HG03025 (cell line): ENCODE data around the gene DDX23.
"Not testable (repeated sequence)": the region's sequence is repeated elsewhere in the genome, so short reads cannot be mapped to it uniquely, and the experiment has no call there.

Experiments
- ATAC-seq: cut with Tn5 transposase; IDR thresholded peaks from one replicate; pipeline ENCODE4 v1.9.1; 2021; ENCODE audit warnings: mild to moderate bottlenecking, moderate library complexity; ENCODE audit not compliant: unreplicated experiment, low FRiP score

DDX23 gene

DNA sequence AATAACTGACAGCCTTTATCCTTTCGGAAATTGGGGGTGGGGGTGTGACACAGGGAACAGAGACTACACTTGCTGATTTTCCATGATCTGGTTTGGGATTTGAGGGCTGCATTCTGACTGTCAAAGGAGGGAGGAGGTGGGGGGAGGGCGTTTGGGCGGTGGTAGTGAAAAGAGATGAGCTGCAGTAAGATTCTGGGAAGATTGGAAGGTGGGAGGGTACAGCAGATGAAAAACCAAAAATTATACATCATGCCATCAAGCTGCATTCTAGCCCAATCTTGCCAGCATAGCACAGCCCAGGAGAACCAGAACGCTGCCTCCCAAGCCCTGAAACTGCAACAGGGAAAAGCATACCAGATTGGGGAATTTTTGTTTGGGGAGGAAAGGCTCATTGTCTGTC is 11.3 kb upstream of the DDX23 start:
- ATAC-seq, result no peak

DNA sequence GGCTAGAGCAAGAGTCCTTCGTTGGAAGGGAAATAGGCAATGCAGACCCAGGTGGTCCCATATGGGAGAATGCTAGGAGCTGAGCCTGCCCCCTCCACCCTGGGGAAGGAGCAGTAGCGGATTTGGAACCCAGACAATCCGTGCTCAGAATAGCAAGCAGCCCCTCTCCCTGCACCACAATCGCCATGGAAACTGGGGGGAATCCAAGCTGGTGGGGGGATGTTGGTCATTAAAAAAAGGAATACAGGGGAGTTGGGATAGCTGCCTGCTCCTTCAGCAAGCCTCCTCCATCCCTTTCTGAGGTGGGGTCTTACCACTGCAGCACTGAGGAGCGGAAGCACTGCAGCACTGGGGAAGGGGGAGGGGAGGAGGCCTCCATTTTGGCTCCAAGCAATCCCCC is 10.8 kb upstream of the DDX23 start:
- ATAC-seq, result no peak

DNA sequence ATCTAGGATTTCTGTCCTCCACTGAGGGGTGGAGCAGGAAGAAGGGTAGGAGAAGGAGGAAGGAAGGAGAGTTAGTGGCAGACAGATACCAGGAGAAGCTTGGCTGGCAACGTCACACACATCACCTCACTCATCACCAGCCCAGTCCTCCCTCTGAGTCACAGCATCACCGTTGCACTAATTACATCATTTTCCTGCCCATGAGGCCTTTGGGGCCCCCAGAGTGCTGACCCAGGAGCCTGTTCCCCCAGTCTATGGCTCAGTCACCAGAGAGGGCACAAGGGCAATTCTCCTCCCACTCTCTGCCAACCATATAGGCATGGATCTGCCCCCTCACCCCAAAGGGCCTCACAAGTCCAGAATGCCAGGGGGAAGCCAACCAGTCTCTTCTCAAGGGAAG is 9.1 kb upstream of the DDX23 start:
- ATAC-seq, result no peak

GRCh38 chr12:48860236-48860635 is 8.3 kb upstream of the DDX23 start:
- ATAC-seq, result not testable (repeated sequence)

- no peak for ATAC-seq
These were observed 7.6 kb upstream of the DDX23 start for GRCh38 chr12:48859607-48860006.

DNA sequence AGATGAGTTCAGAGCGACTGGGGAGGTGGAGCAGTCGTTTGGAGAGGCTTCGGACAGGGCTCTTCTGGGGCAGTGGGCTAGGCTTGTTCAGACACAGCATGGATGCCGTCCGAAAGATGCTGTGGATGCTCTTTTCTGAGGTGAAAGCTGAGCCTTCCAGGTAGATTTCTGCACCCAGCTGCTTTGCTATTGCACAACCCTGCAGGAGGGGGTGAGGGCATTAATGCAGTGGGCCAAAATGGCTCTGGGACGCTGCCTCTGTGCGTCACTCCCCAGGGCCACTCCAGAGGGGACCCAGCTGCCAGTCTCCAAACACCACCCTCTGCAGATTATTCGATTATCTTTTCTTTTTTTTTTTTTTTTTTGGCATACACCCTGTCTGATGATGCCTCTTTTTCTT is 6.1 kb upstream of the DDX23 start:
- ATAC-seq, result no peak

- no peak for ATAC-seq
These were observed 5.5 kb upstream of the DDX23 start for GRCh38 chr12:48857278-48857994.

GRCh38 chr12:48856379-48856778 is 4.4 kb upstream of the DDX23 start:
- ATAC-seq, result no peak

DNA sequence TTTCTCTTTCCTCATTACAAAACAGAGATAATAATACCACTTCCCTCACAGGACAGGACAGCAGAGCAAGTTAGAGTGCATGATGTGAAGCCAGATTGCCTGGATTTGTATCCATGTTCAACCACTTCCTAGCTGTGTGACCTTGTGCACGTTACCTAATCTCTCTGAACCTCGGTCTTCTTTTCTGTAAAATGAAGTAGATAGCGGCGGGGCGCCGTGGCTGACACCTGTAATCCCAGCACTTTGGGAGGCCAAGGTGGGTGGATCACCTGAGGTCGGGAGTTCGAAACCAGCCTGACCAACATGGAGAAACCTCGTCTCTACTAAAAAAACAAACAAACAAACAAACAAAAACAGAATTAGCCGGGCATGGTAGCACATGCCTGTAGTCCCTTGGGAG is 3.0 kb upstream of the DDX23 start:
- ATAC-seq, result not testable (repeated sequence)

GRCh38 chr12:48854488-48854887 is 2.5 kb upstream of the DDX23 start:
- ATAC-seq, result no peak

DNA sequence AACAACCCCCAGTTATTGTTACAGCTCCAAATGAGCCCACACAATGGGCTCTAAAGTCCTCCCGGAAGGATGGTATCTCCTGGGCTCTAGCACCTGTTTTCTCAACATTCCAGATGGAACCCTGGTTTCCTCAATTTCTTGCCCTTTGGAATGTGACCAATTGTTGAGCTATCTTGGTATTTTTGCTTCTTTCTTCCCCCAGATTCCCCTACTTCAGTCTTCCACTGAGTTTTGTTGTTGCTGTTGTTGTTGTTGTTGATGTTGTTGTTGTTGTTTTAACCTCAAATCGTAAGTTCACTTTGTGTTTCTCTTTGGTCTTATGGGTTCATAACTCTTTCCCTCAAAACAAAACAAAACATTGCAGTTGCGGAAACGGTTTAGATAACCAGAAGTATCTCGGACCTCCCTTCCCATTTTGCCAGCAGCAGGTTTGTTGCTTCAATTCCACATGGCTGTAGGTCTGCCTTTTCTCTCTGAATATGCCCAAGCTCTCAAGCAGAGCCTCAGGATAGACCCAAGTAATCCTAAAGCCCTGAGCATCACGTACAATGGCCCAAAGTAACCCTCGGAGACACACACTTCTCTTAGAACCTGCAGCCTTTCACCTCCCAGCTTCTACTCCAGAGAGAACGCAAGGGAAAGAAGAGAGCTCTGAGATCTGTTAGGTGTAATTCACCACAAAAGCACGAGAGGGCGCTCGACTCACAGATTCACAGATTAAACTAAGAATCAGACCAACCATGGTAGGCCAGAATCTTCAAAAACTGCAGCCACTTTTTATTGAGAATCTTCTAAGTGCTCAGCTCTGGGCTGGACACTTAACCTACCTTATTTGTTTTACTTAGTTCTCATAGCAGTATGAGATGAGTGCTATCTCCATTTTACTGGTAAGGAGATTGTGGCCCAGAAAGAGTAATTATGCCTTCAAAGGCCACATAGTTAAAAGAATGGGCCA is 1.0 kb upstream of the DDX23 start:
- no peak for ATAC-seq

DNA sequence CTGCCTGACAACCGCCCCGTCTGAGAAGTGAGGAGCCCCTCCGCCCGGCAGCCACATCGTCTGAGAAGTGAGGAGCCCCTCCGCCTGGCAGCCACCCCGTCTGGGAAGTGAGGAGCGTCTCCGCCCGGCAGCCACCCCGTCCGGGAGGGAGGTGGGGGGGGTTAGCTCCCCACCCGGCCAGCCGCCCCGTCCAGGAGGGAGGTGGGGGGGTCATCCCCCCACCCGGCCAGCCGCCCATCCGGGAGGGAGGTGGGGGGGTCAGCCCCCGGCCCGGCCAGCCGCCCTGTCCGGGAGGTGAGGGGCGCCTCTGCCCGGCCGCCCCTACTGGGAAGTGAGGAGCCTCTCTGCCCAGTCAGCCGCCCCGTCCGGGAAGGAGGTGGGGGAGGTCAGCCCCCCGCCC is 9.9 kb downstream of the DDX23 start:
- not testable (repeated sequence) for ATAC-seq

- no peak for ATAC-seq
These were observed 13.9 kb downstream of the DDX23 start for GRCh38 chr12:48838048-48838447.

GRCh38 chr12:48832321-48833060 is 19.5 kb downstream of the DDX23 start:
- ATAC-seq, result no peak

- ATAC-seq, result no peak
These were observed 20.7 kb downstream of the DDX23 start for GRCh38 chr12:48831257-48831656.

GRCh38 chr12:48828841-48829575 is 23.0 kb downstream of the DDX23 start:
- ATAC-seq, result no peak

- no peak for ATAC-seq
These were observed 23.7 kb downstream of the DDX23 start for GRCh38 chr12:48828293-48828692.

DNA sequence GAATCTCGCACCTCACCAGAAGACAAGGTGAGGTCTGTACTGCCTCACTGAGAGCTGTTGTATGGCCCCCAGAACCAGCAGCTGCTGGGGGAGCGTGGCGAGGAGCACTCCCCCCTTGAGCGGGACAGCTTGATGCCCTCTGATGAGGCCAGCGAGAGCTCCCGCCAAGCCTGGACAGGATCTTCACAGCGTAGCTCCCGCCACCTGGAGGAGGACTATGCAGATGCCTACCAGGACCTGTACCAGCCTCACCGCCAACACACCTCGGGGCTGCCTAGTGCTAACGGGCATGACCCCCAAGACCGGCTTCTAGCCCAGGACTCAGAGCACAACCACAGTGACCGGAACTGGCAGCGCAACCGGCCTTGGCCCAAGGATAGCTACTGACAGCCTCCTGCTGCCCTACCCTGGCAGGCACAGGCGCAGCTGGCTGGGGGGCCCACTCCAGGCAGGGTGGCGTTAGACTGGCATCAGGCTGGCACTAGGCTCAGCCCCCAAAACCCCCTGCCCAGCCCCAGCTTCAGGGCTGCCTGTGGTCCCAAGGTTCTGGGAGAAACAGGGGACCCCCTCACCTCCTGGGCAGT is 24.4 kb downstream of the DDX23 start:
- no peak for ATAC-seq

GRCh38 chr12:48827026-48827425 is 24.9 kb downstream of the DDX23 start:
- ATAC-seq, result no peak
